ENCODE results near the gene IL2RG. TPM values are rescaled to one million over a fixed set of nuclear protein-coding genes. Genes with fewer than 3 reads are reported as not detected.

The IL2RG gene
- total RNA-seq, 1 experiment from 2014 or later, result not detected

DNA sequence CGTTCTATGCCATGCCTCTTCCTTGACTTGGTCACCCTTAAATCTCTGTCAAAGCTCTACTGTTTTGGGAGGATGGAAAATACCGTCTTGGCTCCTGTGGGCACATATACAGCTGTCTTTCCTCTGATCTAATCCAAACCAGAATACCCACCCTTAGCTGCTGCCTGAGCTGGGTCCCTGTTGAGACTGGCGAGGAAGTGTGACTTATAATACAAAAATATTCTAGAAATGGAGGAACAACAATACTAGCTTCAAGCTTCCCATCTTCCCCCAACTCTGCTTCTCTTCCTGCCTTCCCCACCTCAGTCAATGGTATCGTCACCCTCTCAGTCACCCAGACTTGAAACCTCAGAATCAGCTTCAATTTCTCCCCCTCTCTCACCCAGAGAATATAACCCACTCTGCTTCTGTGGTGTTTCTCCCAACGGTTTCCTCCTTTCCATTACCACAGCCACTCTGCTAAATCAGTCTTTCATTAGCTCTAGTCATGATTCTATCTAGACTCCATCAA is 599 bp upstream of the IL2RG start:
- Histone ChIP-seq H3K23me2 (ENCODE audit: insufficient read length, low read depth, low read length, poor library complexity, severe bottlenecking) (no peaks in the 10 kb centered on the region), H3K27ac (ENCODE audit: insufficient read length, low read depth, low read length) (no peak overlapping the region), H3K9ac (ENCODE audit: extremely low read depth, insufficient read length, low read length) (no peak overlapping the region), H3K9me3 (ENCODE audit: control insufficient read depth, low read depth, low read length) (peaks cover 22% of the 10 kb centered on the region), H3K23ac (ENCODE audit: insufficient read length, low read depth, low read length) (no peak overlapping the region), H2BK5ac (ENCODE audit: insufficient read length, low read length) (no peak overlapping the region), H3K4me2 (ENCODE audit: insufficient read depth, insufficient read length, low read length) (no peak overlapping the region), H3K79me1 (ENCODE audit: insufficient read depth, low read depth, low read length, poor library complexity, severe bottlenecking) (no peaks in the 10 kb centered on the region), H4K91ac (ENCODE audit: insufficient read length, low read depth, low read length) (no peak overlapping the region), H4K5ac (ENCODE audit: insufficient read length, low read depth, low read length) (no peak overlapping the region), H3K56ac (ENCODE audit: insufficient read length, low read depth, low read length) (no peak overlapping the region), H2BK12ac (ENCODE audit: insufficient read length, low read depth, low read length) (no peak overlapping the region), H2BK20ac (ENCODE audit: low read depth, low read length, poor library complexity, severe bottlenecking) (no peak overlapping the region), H3K27me3 (ENCODE audit: insufficient read depth, low read length) (no peaks in the 10 kb centered on the region), H3K18ac (ENCODE audit: insufficient read length, low read depth, low read length) (no peak overlapping the region), H3K4me1 (ENCODE audit: insufficient read depth, low read length) (no peaks in the 10 kb centered on the region), H3K14ac (ENCODE audit: insufficient read depth, low read length) (no peak overlapping the region), H4K8ac (replicated peaks; ENCODE audit: insufficient read length, low read depth, low read length) (no peak overlapping the region), H2AFZ (ENCODE audit: low read length) (no peak overlapping the region), H3T11ph (ENCODE audit: low read length) (no peak overlapping the region), H2AK5ac (ENCODE audit: insufficient read length, low read length) (no peak overlapping the region), H4K20me1 (ENCODE audit: control insufficient read depth, insufficient read depth, insufficient read length) (no peaks in the 10 kb centered on the region), H3K79me2 (ENCODE audit: insufficient read depth, low read length) (no peaks in the 10 kb centered on the region), H2BK120ac (ENCODE audit: low read depth, low read length, poor library complexity, severe bottlenecking) (no peak overlapping the region), H3K4ac (ENCODE audit: low read depth, low read length) (no peak overlapping the region), H2BK15ac (ENCODE audit: low read depth, low read length) (no peak overlapping the region)
- Mint-ChIP-seq H3K9me3 (peaks cover 63 to 67% of the 10 kb centered on the region in 2 experiments), H3K27ac (no peak overlapping the region), H3K4me3 (no peak overlapping the region; a peak in 1 of 5 replicates), H3K27me3 (ENCODE audit: low read depth) (peaks cover 81% of the 10 kb centered on the region), H3K36me3 (ENCODE audit: insufficient read depth in 1 of 3, low read depth in 3 of 3) (no peaks in the 10 kb centered on the region; a peak in 1 of 7 replicates), H3K4me1 (peaks cover 0 to 13% of the 10 kb centered on the region in 2 experiments; a peak in 3 of 4 replicates)
- TF ChIP-seq, protein P1, sequence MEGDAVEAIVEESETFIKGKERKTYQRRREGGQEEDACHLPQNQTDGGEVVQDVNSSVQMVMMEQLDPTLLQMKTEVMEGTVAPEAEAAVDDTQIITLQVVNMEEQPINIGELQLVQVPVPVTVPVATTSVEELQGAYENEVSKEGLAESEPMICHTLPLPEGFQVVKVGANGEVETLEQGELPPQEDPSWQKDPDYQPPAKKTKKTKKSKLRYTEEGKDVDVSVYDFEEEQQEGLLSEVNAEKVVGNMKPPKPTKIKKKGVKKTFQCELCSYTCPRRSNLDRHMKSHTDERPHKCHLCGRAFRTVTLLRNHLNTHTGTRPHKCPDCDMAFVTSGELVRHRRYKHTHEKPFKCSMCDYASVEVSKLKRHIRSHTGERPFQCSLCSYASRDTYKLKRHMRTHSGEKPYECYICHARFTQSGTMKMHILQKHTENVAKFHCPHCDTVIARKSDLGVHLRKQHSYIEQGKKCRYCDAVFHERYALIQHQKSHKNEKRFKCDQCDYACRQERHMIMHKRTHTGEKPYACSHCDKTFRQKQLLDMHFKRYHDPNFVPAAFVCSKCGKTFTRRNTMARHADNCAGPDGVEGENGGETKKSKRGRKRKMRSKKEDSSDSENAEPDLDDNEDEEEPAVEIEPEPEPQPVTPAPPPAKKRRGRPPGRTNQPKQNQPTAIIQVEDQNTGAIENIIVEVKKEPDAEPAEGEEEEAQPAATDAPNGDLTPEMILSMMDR (conservative IDR thresholded peaks at IDR 0.05), result no peak
- DNase-seq, result no peak
- no CpG with 5 or more reads among the region's 5 CpGs for WGBS (ENCODE audit: extremely low coverage, insufficient read length, low lambda C conversion rate)
